Renal cortical epithelial cell (primary cell): ENCODE results near the gene CFC1B. TPM values are rescaled to one million over a fixed set of nuclear protein-coding genes. Genes with fewer than 3 reads are reported as not detected.
"Not testable (repeated sequence)": the region's sequence is repeated elsewhere in the genome, so short reads cannot be mapped to it uniquely, and the experiment has no call there.

ENCODE experiments used
- DNase-seq: peaks from one replicate; pipeline ENCODE4 v3.0.0-alpha.2; 2011; ENCODE audit warnings: low read depth
- total RNA-seq: library from RNA; depleted of rRNA; stranded (reverse); fragments of >200 nt; gene quantifications from 2 replicates; pipeline ENCODE4 v1.2.3, GENCODE V29; 2014

The CFC1B gene
- total RNA-seq: not detected in 2 replicates

- DNase-seq: not testable (repeated sequence)
Measured at GRCh38 chr2:130520992-130521391, at the start of gene CFC1B. TSS of gene CFC1B (plus strand) at chr2:130521222. CDS start at chr2:130521485, 263 bp downstream.

- not testable (repeated sequence) for DNase-seq
Measured at GRCh38 chr2:130491073-130491472, 29.9 kb upstream of the CFC1B start.

- DNase-seq: not testable (repeated sequence)
Measured at GRCh38 chr2:130509228-130509627, 11.8 kb upstream of the CFC1B start, which contains the start of gene POTEI. TSS of gene POTEI (minus strand) at chr2:130509328. CDS start at chr2:130509235, 93 bp downstream.

GRCh38 chr2:130510807-130511746 lies 9.9 kb upstream of the CFC1B start:
- DNase-seq: not testable (repeated sequence)

GRCh38 chr2:130511747-130512451 lies 9.1 kb upstream of the CFC1B start:
- DNase-seq: not testable (repeated sequence)

- not testable (repeated sequence) for DNase-seq
Measured at GRCh38 chr2:130518516-130519106, 2.4 kb upstream of the CFC1B start.

GRCh38 chr2:130522390-130522789 lies 1.4 kb downstream of the CFC1B start:
- DNase-seq: not testable (repeated sequence)

GRCh38 chr2:130527365-130527967 lies 6.4 kb downstream of the CFC1B start:
- DNase-seq: not testable (repeated sequence)

- not testable (repeated sequence) for DNase-seq
Measured at GRCh38 chr2:130529545-130529944, 8.5 kb downstream of the CFC1B start.

GRCh38 chr2:130530212-130530611 lies 9.2 kb downstream of the CFC1B start:
- not testable (repeated sequence) for DNase-seq

- not testable (repeated sequence) for DNase-seq
Measured at GRCh38 chr2:130531225-130531624, 10.2 kb downstream of the CFC1B start.

GRCh38 chr2:130531672-130532071 lies 10.7 kb downstream of the CFC1B start:
- DNase-seq: not testable (repeated sequence)

GRCh38 chr2:130536654-130537053 lies 15.6 kb downstream of the CFC1B start:
- not testable (repeated sequence) for DNase-seq

GRCh38 chr2:130538271-130538670 lies 17.2 kb downstream of the CFC1B start:
- not testable (repeated sequence) for DNase-seq

GRCh38 chr2:130542789-130543188 lies 21.8 kb downstream of the CFC1B start:
- DNase-seq: not testable (repeated sequence)

GRCh38 chr2:130543785-130544528 lies 22.9 kb downstream of the CFC1B start:
- DNase-seq: not testable (repeated sequence)

- not testable (repeated sequence) for DNase-seq
Measured at GRCh38 chr2:130544978-130545377, 24.0 kb downstream of the CFC1B start.

- DNase-seq: not testable (repeated sequence)
Measured at GRCh38 chr2:130548418-130548817, 27.4 kb downstream of the CFC1B start.

- DNase-seq: not testable (repeated sequence)
Measured at GRCh38 chr2:130549475-130549874, 28.5 kb downstream of the CFC1B start.

- not testable (repeated sequence) for DNase-seq
Measured at GRCh38 chr2:130554178-130554577, 33.2 kb downstream of the CFC1B start.

- not testable (repeated sequence) for DNase-seq
Measured at GRCh38 chr2:130556441-130556840, 35.4 kb downstream of the CFC1B start.
